ENCODE results near the gene SLC7A10.
"Not testable (repeated sequence)": the region's sequence is repeated elsewhere in the genome, so short reads cannot be mapped to it uniquely, and the experiment has no call there.

Gene SLC7A10

GRCh38 chr19:33236696-33237390 lies 11.2 kb upstream of the SLC7A10 start:
- no peak for DNase-seq

GRCh38 chr19:33235996-33236350 lies 10.3 kb upstream of the SLC7A10 start:
- peak in 2 of 5 experiments; percentile 18 to 82 for DNase-seq

GRCh38 chr19:33235269-33235995 lies 9.8 kb upstream of the SLC7A10 start:
- peak; percentile 40 to 95 (median 68) for DNase-seq

GRCh38 chr19:33234736-33235135 lies 9.1 kb upstream of the SLC7A10 start:
- DNase-seq: no peak

GRCh38 chr19:33234092-33234491 lies 8.4 kb upstream of the SLC7A10 start:
- DNase-seq: no peak

GRCh38 chr19:33233056-33233873 lies 7.6 kb upstream of the SLC7A10 start:
- peak in 1 of 5 experiments; percentile 30 for DNase-seq

GRCh38 chr19:33232656-33233055 lies 7.0 kb upstream of the SLC7A10 start:
- DNase-seq: no peak

- no peak for DNase-seq
Observed at GRCh38 chr19:33231511-33231910, 5.9 kb upstream of the SLC7A10 start.

- DNase-seq: no peak
Observed at GRCh38 chr19:33229962-33230361, 4.3 kb upstream of the SLC7A10 start.

GRCh38 chr19:33227870-33228599 lies 2.4 kb upstream of the SLC7A10 start:
- no peak for DNase-seq

GRCh38 chr19:33227242-33227650 lies 1.6 kb upstream of the SLC7A10 start:
- no peak for DNase-seq

- DNase-seq: no peak
Observed at GRCh38 chr19:33226550-33227241, 1.0 kb upstream of the SLC7A10 start.

GRCh38 chr19:33224694-33225457 lies 774 bp downstream of the SLC7A10 start:
- DNase-seq: no peak

- not testable (repeated sequence) for DNase-seq
Observed at GRCh38 chr19:33222255-33222654, 3.4 kb downstream of the SLC7A10 start.

GRCh38 chr19:33221638-33222037 lies 4.0 kb downstream of the SLC7A10 start:
- DNase-seq: no peak

GRCh38 chr19:33220735-33221134 lies 4.9 kb downstream of the SLC7A10 start:
- DNase-seq: no peak

GRCh38 chr19:33220115-33220514 lies 5.5 kb downstream of the SLC7A10 start:
- no peak for DNase-seq

GRCh38 chr19:33219261-33219815 lies 6.3 kb downstream of the SLC7A10 start:
- DNase-seq: no peak

GRCh38 chr19:33217881-33218280 lies 7.8 kb downstream of the SLC7A10 start:
- DNase-seq: no peak

- DNase-seq: no peak
Observed at GRCh38 chr19:33216198-33216830, 9.3 kb downstream of the SLC7A10 start.
